Eye (tissue), 1 donor: ENCODE results near the gene SPATS2L.

Experiments
- DNase-seq: peaks from one replicate; pipeline ENCODE4 v3.0.0-alpha.2; 2015

The SPATS2L gene

DNA sequence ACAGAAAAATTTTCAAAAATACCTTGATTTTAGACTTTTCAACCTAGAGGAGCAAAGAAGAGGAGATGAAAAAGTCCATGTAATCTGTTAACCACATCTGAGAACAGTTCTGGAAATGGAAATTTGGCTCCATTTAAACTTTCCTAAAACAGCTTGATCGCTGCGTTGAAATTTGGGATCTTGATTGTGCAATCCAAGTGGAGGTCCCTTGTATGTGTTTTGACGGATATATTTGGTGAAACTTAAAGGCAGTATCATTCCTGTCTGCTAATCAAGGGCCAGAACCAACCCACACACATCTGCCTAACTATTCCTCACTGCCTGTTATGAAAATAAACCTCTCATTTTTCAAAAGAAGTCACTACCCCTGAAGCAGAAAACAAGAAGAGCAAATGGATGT, 46.6 kb downstream of the SPATS2L start:
- DNase-seq = peak; percentile 27

DNA sequence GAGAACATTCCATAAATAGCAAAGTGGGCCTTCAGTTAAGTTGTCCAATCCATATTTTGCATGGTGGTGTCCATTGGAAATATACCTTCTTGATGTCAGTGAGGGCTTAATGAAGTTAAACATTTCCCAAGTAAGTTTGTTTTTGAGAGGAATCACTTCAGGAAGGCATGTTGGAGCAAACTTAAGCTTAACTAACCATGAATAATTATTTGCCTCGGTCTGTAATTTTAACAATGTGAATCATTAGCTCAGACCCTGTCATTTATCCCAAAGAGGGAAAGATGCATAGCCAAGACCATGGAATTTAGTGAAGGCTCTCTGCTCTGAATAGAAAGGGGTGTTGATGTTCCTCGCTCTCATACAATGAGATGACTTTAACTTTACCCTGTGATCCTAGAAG, 47.4 kb downstream of the SPATS2L start:
- DNase-seq = no peak

DNA sequence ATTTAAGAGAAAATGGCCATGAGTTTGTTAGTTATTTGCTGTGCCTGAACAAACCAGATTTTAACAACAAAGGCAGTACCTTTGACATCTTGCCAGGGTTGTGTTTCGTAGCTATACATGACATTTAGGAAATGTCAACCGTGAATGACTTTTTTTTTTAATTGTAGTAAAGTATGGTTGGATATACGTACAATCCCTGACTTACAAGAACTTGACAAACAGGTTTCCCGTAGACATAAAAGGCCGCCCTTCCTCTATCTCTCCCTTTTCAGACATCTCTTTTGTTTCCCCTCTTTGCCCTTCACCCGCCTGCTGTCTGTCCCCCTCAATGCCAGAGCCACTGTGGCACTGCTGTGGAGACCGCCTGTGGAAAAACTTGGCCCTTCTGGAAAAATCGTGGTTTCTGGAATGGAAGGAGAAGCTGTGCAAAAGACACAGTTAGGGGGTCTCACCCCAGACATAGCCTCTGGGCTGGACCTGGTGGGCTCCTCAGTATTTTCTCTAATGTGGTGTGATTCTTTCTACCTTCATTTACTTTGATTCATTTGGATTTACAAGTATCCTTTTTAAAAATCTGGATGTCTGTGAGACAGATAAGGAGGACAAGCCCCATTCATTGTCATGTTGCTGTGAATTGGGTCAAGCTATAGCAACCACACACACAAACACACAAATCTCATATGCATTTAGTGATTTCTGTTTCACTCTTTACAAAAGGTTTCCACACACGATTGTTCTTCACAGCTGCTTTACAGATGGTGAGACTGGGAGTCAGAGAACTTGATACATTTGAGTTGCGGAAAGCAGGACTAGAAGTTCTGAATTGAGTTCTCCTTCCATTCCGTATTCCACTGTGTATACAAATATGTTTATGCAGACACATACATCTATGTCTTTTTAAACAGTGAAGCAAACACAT, 48.6 kb downstream of the SPATS2L start:
- peak; percentile 49 for DNase-seq

DNA sequence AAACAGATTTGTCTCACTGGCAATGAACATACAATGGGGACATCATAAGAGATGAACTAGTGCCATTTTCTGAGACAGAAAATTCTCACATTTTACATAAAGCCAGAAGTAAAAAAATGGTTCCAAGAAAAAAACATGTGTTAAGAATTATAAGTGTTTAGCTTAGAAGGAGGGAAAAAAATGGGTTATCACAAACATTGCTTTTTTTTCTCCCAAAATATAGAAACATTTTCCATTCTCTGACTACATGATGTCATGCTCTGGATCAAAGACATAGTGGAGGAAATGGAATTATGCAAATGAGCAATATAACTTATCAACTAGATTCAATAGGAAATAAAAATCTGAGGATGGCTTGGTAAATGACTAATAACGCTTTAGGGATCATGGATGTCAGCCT, 49.8 kb downstream of the SPATS2L start:
- DNase-seq = peak; percentile 49

DNA sequence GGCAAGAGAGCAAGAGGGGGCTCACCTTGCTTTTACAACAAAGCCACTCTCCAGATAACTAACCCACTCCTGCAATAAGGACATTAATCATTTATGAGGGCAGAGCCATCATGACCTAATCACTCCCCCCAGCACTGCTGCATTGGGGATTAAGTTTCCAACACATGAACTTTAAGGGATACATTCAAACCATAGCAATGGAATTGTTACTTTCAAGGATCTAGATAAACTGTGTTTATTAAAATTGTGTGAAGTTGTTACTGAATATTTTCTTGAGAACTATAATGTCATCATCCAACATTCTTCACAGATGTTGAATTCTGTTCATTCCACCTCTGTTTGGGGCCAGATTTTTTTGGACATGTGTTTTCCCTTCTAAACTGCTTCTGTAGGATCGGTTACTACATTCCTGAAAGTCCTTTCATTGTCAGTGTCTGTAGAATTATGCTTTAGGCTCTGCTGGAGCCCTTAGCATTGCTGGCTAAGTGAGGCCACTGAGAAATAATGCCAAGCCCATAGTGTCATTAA, 50.4 kb downstream of the SPATS2L start:
- peak; percentile 59 for DNase-seq

DNA sequence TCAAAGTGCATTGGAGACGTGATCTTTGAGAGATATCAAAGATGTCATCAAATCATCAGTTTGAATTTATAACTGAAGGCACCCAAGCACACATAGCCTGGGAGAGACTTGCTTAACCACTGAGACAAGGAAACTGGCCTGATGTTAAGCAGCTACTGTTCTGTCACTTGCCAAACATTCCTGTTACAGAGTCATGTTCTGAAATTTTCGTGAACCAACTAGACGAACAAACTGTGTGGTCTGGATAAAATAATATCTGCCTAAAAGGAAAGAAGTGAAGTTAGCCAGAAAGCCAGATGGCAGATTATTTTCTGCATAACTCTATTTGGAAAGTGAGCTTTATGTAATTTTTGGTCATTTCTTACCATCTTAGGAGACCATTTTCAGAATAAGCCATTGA, 51.4 kb downstream of the SPATS2L start:
- no peak for DNase-seq

DNA sequence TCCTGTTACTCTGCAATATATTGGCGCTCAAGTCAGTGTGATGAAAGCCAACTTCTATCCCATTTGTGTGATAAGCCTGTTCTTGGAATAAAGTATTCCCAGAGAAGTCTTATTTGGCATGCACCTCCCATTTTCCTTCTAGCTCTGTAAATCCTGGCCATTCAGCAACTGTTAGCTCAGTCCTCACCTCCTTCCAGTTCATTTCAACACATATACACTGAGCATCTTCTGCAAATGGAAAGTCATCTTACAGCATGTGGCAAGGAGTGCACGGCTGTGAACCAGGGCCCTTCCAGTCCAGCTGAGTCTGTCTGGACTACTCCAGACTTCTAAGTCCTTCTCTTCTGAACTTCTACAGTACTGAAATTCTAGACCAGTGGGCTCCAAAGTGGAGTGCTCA, 53.1 kb downstream of the SPATS2L start:
- no peak for DNase-seq

DNA sequence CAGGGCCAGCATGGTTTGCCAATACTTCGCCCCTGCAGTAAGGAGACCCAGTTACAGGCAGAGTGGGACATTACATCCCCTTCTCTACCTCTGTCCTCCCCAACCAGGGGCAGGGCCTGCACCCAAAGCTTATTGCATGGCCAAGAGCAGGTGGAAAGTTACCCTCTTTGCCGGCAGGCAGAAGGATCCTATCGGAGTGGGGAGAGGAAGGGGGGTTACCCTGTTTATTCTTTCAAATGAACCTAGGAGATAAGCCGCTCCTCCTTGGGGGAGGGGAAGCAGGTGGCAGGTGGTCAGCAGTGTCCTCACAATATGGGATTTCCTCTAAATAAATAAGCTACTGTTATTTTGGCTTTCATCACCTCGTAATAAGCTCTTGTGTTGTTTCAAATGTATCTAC, 53.9 kb downstream of the SPATS2L start:
- DNase-seq = no peak

DNA sequence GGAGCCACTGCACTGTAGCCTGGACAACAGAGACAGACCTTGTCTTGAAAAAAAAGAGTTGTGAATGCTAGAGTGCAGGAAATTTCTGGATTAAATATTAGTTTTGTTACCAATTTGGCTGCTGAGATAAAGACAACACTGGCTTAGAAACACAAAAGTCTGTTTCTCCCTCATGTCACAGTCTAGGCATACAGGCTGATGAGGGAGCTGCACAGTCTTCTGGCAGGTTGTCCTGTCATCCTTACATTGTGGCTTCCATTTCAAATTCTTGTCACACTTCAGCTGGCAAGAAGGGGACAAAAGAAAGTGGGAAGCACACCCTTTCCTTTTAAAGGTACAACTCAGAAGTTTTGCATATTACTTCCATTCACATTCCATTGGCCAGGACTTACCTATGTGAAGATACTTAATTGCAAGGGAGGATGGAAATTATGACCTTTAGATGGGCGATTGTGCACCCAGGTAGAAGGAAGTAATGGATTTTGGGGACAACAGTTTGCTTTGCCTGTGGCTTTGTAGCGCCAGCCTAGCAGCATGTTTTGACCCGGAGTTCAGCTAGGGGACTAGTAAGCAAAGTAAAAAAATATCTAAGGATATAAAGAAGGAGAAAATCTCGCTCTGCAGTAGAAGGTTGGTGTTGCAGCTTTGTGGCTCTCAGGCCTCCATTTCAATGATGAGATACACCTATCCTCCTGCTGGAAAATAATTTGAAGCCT, 55.9 kb downstream of the SPATS2L start:
- no peak for DNase-seq

DNA sequence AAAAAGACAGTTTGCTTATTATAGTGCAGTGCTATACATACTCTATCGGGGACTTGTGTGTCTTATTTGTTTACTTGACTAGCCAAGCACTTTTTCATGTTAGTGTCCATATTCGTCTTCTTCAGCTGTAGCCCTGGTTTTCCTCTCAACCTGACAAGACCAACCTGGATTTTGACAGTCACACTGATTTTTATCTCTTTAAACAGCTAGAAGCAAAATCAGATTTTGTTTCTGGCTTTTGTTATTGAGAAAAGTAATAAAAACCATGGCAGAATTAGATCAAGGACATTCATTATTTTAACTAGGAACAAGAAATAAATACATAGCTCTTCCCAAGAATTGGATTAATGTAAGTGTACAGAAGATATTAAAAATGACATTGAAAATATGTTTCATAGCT, 56.8 kb downstream of the SPATS2L start:
- no peak for DNase-seq

DNA sequence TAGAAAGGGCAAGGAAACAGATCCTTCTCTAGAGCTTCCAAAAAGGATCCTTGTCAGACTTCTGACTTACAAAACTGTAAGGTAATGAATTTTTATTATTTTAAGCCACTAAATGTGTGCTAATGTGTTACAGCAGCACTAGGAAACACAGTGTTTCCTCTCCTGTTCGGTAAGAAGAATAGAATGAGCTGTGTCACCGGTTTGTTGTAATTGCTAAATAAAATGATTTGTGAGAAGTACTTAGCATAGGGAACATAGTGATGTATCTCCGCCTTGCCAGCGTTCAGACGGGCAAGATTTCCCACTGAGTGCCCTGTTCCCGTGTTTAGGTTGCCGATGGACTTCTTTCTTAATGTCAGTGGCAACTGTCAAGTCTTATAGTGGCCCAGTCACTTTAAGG, 57.6 kb downstream of the SPATS2L start:
- DNase-seq = no peak

DNA sequence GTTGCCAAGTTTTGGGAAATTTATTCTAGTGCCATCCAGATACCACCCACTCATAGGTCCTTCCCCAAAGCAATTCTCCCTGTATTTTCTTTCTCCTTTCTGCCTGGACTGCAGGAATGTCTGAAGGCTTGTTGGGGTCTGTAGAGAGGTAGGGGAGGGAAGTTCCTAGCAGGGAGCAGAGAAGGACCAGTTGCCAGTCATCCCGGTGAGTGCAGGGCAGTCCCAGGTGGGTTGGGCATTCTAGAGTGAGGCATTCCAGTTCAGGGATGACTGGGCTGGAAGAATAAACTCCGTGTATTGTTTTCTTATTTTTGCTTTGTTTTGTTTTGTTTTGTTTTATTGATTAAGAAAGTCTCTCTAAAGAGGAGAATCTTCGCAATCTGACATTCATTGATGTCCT, 58.1 kb downstream of the SPATS2L start:
- no peak for DNase-seq

DNA sequence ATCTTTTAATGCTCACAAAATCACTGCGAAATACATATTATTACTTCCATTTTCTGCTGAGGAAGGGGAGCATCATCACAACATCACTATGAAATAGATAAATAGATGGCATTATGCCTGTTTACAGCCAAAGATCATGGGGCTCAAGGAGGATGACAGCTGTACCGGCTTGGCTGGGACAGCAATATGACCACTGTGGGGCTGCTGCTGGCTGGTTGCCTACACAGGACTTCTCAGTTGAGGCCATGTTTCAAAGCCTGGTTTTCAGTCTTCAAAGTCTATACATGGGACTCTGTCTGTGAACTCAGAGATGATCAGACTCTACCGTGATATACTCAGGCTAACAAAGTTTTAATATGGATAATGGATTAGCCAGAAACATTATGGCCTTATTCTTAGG, 58.7 kb downstream of the SPATS2L start:
- no peak for DNase-seq

DNA sequence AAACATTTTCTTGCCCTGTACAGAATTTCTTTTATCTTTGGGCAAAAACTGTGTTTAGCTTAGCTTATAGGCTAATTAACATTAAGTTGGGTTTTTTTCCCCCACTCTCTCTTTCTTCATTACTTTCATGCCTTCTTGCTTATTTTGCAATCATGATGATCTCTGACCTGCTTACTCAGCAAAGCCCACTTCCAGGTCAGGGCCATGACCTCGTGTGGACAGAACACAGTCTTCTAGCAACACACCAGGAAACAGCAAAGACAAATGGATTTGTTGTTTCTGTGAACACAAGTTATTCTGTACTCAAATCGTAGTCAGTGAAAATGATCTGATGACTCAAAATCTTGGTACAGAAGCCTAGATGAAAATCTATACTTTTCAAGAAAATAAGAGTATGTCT, 60.7 kb downstream of the SPATS2L start:
- no peak for DNase-seq

DNA sequence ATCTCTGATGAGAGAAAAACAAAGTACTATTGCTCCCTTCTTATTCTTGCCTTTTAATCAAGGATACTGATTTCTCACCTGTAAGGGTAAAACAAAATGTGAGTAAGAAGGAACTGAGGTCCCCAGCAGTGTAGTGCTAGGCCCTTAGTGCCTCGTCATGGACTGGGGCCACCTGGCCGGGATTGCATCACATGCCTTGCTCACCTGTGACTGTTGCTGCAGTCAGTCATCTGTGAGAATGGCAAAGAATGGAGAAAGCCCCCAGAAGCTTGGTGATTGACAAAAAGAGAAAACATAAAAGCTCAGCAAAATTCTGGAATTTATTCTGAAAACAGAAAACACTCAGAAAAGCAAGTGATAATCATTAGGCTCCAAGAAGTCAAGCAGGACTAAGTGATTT, 63.4 kb downstream of the SPATS2L start:
- DNase-seq = no peak

DNA sequence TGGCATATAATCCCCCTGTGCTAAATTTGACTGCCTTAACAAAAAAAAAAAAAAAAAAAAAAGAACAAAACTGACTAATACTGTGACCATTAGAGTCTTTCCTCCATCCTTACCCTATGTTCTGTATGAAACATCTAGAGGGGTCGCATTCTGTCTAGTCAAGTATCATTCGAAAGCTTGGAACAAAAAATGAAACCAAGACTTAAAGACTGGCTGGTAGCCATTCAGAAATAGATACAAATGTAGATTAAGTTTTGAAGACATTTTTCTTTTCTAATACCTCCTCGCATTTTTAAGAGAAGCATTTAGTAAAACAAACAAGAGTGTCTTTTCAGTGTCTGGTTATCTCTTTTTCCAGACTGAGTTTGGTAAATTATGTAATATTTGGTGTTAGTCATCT, 66.7 kb downstream of the SPATS2L start:
- no peak for DNase-seq

DNA sequence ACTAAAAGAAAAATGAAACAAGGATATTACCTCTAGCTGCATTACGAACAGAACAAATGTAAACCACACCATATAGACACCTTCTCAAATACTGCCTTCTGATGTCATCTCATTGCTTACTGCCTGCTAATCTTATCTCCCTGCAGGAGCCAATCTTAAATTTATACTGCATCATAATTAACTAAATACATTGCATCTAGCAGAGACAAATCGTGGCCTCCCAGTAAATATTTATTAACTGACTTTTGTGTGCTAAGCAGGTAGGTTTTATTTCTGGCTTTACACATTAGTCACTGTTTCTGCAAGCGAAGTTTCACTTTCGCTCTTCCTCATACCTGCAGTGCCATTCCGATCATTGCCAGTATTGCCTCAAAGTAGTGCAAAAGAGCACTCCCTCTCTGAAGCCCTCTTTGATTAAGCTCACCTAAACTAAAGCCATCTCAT, 67.5 kb downstream of the SPATS2L start:
- no peak for DNase-seq

DNA sequence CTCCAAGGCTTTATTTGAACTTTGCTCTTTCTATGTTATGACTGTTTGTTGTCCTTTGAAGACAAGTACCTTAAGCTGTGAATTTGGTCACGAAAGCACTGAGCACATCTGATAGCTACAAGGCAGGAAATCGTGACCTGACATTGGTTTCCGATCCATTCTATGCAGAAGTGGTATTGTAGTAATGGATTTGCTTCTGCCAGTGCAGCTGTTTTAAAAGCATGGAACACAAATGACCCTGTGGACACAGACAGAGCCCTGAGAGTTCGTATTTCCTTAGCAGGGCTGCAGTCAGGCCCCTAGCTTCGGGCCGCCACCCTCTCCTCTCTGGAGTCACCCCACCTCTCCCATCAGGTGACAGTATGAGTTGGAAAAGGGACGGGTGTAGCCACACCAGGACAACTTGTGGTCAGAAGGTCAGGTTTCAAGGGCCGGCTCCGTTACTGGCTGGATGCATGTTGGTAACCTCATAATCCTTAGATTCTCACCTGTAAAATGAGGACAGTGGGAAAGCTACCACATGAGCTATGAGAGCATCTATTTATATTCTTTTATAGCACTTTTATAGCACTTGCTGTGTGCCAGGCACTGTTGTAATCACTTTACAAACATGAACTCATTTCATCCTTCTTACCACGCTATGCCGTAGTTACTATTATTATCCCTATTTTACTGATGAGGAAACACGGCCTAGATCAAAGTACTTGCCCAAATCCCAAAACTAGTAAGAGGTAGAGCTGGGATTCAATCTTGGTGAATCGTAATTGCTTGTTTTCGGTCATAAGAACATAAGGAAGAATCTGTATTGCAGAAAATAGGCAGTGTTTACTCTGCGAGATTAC, 70.2 kb downstream of the SPATS2L start:
- DNase-seq = no peak

DNA sequence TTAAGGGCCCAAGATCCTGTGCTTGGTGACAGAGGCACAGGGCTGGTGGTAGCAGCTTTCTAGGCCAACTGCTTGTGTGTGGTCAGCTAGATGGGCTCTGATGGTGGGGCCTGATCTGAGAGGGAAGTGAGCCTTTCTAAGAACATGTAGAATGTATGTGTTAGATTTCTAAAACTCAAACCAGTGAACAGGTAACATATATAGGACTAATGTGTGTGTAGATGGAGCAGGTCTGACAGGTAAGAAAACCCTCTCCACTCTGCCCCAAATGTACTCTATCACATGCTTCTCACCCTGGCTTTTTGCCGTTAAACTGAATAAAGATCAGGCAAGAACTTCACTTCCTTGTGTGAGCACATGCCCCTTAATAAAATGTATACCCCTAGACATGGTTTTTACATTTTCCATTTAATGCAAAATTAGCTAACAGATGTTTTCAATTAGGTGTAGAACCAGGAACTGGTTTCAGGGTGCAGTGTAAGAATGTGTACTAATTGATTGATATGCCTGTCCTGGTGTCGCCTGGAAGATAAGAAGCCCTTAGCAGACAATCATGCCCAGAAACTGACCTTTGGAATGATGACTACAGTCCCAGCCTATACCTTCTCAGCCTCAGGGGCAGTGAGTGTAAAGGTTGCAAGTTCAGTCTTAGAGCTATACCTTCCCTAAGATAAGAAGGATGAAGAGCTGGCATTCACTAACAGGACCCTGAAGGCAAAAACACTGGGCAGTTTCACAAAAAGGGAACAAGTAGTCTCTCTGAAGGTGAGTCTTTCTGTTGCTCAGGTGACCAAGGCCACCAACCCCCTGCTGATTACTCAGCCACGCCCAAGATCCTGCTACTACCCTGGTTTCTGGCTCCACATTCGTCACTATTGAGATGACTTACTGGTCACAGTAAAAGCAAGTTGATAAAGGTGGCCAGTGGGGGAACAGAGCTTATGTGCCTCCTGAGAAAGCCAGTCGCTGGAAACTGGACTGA, 71.2 kb downstream of the SPATS2L start:
- no peak for DNase-seq

DNA sequence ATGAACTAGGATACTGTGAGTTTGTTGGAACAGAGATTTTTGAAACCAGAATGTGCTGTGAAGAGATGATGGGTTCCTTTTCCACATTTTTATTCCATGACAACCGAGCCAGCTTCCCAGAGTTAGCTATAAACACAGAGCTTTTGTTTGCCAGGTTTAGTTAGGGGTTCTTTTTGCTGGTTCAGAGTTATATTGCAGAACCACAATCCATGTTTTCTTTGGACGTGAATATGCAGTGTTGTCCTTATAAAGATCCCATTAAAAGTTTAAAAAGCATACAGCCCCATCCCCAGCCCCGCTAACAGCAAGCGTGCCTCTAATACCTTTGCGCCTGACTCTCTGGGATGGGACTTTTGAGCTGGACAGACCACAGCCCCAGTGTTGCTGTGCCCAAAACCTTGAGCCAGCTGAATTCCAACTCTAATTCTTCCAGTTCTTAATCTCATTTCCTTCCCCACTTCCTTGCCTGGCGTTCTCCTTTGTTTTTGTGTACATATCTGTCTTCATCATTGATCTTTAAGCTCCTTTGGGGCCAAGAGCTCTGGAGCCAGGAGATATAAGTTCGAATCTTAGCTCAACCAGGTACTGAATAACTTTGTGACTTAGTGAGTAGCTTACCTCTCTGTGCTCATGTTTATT, 72.3 kb downstream of the SPATS2L start:
- peak; percentile 45 for DNase-seq

DNA sequence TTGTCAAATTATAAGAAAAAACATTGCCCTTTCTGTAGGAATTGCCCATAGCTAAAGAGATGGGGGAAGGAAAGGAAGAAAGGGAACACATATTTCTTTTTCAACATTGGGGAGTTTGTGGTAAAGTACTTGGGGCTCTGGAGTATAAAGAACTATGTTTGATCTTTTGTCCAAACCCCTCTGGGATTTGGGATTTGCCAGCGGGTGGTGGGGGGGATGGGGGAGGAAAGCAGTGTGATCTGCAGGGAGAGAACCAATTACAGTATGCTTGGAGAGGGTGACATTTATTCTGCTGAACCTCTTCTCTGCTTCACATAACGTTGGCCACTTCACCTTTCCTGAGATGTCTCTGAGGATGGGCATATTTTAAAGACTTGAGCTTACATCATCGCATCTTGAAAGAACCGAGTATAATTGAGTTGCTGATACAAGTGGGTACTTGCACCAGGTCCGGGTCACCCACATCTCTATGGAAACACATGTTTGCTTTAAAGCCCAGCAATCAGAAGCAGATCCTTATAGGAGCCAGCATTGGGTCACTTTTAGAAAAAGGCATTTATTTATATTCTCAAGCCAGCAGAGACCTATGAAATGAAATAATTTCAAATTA, 73.1 kb downstream of the SPATS2L start:
- no peak for DNase-seq
